ENCODE results near the gene NR1H4. TPM values are rescaled to one million over a fixed set of nuclear protein-coding genes. Genes with fewer than 3 reads are reported as not detected.

NR1H4 gene
- total RNA-seq, 4 donors from 2014 or later: not detected

DNA sequence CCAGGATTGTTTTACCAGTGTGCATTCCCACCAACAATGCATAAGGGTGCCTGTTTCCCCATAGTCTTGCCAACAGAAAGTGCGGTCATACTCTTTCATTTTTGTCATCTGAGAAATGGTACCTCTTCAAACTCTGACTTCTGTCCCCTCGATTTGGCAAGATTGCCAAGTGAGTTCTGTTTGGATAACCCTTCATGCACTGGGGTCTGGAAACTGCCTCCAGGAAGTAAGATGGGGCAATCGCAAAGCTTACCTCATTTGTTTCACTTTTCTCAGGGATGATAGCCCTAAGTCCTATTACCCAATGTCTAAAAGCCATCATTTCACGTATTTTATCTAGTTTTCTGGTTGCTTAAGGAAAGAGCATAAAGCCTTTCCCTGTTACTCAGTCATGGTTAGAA, 28.6 kb upstream of the NR1H4 start:
- WGBS, 2 donors: 70 to 83% methylated on average over 3 to 4 of the region's 4 CpGs
- intact Hi-C loops (cut with DNase I): no loop called here
- DNase-seq: no peak

DNA sequence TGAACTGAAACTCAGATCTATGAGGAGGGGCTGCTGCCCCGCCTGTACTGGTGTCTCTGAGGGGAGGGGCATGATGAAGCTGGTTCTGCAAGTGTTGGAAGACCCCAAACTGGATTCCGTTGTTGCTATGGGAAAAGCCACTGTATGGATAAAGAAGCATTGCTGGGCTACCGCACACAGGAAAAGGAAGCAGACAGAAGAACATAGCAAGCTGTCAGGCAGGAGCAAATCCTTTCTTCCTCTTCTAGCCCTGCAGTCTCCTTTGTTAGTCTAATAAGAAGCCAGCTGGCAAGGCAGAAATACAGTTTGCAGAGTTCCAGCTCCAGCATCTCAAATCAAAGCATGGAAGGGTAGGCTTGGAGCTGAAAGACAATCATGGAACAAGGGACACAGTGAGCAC, 26.3 kb upstream of the NR1H4 start:
- H3K27me3 ChIP-seq: no peaks in the 10 kb centered on the region
- no peaks in the 10 kb centered on the region for H3K9me3 ChIP-seq
- WGBS, 2 donors: 11 to 17% methylated on average over 3 of the region's 3 CpGs
- peaks cover 0 to 6% (median 0%) of the 10 kb centered on the region in 3 donors for H3K4me1 ChIP-seq
- intact Hi-C loops (cut with DNase I): no loop called here
- H3K4me3 ChIP-seq: no peak overlapping the region
- H3K36me3 ChIP-seq: no peaks in the 10 kb centered on the region
- TF ChIP-seq, protein P1, sequence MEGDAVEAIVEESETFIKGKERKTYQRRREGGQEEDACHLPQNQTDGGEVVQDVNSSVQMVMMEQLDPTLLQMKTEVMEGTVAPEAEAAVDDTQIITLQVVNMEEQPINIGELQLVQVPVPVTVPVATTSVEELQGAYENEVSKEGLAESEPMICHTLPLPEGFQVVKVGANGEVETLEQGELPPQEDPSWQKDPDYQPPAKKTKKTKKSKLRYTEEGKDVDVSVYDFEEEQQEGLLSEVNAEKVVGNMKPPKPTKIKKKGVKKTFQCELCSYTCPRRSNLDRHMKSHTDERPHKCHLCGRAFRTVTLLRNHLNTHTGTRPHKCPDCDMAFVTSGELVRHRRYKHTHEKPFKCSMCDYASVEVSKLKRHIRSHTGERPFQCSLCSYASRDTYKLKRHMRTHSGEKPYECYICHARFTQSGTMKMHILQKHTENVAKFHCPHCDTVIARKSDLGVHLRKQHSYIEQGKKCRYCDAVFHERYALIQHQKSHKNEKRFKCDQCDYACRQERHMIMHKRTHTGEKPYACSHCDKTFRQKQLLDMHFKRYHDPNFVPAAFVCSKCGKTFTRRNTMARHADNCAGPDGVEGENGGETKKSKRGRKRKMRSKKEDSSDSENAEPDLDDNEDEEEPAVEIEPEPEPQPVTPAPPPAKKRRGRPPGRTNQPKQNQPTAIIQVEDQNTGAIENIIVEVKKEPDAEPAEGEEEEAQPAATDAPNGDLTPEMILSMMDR (IDR thresholded peaks at IDR 0.05): no peak
- TF ChIP-seq POLR2A (IDR thresholded peaks at IDR 0.05): no peak
- no peak for DNase-seq
- no peak overlapping the region for H3K27ac ChIP-seq

More for the DNA sequence above, 28.6 kb upstream of the NR1H4 start:
- peaks cover 0 to 6% (median 0%) of the 10 kb centered on the region in 3 donors for H3K4me1 ChIP-seq
- H3K36me3 ChIP-seq: no peaks in the 10 kb centered on the region
- no peak overlapping the region for H3K4me3 ChIP-seq
- H3K27me3 ChIP-seq: no peaks in the 10 kb centered on the region
- no peak for TF ChIP-seq POLR2A (IDR thresholded peaks at IDR 0.05)
- TF ChIP-seq, protein P1 (IDR thresholded peaks at IDR 0.05): no peak
- H3K9me3 ChIP-seq: no peaks in the 10 kb centered on the region
- H3K27ac ChIP-seq: no peak overlapping the region

DNA sequence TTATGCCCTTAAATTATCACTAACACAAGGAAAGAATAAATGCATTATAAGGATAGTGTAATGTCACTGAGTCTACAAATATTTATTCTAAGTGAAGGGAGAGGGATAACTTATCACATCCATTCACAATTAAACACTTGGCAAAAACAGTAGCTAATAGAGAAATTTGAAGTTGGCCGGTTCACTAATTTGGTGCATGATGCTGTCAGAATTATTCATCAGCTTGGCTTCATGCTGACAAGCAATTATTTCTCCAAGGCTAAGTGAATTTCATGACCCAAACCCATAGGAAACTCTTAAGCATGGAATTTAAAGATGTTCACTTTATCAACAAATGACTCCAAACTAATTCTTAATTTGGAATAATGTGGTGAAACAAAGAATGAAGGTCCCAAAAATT, 25.0 kb upstream of the NR1H4 start:
- Histone ChIP-seq H3K4me3 (no peak overlapping the region), H3K36me3 (no peaks in the 10 kb centered on the region), H3K27ac (no peak overlapping the region), H3K27me3 (no peaks in the 10 kb centered on the region), H3K9me3 (no peaks in the 10 kb centered on the region), H3K4me1 (peaks cover 0 to 6% (median 0%) of the 10 kb centered on the region in 3 donors)
- intact Hi-C loops (cut with DNase I): no loop called here
- WGBS, 2 donors: 44 to 48% methylated on average over 1 of the region's 1 CpG
- TF ChIP-seq, protein P1 (IDR thresholded peaks at IDR 0.05): no peak
- TF ChIP-seq POLR2A (IDR thresholded peaks at IDR 0.05): no peak
- no peak for DNase-seq

DNA sequence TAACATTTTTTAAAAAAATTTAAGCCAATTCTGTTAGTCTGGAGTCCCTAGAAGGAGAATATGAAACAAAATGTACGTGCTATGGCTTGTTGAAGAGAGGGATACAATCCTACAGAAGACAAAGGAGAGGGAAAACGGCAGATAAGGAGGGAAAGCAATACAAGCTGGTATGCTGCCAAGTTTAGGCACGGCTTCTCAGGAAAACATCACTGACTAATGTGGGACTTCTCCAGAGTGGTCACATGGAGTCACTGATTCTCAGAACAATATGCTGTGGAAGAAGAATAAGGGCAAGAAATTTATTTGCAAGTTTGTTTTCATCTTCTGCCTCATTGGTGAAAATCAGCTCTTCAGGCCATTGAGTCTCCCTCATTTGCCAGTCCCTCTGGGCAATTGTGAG, 22.9 kb upstream of the NR1H4 start:
- no peak for DNase-seq
- 21 to 25% methylated on average over 3 of the region's 3 CpGs for WGBS, 2 donors
- Histone ChIP-seq H3K9me3 (no peaks in the 10 kb centered on the region), H3K36me3 (no peaks in the 10 kb centered on the region), H3K27ac (no peak overlapping the region), H3K4me3 (no peak overlapping the region), H3K27me3 (no peaks in the 10 kb centered on the region), H3K4me1 (peaks cover 0 to 18% (median 0%) of the 10 kb centered on the region in 3 donors)
- no peak for TF ChIP-seq POLR2A (IDR thresholded peaks at IDR 0.05)
- TF ChIP-seq, protein P1 (IDR thresholded peaks at IDR 0.05): no peak
- intact Hi-C loops (cut with DNase I): no loop called here

DNA sequence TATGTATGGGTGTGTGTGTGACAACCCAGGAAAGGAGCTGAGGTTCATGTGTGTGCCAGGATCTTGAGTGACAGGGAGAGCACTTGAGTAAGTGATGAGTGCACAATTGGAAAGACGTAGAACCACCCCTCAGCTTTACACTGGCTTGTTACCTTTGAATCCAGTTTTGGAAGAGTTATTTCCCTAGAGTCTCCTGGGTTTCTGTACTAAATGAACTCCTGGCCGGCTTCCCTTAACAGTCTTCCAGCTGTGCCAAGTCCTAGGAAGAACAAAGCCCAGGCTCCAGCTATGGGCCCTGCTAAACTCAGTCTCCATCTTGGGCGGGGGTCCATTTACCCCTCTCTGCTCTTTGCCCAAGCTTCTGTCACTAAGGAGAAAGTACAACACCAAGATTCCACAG, 19.7 kb upstream of the NR1H4 start:
- no peak overlapping the region for H3K27ac ChIP-seq
- intact Hi-C loops (cut with DNase I): no loop called here
- H3K4me3 ChIP-seq: no peak overlapping the region
- no peaks in the 10 kb centered on the region for H3K27me3 ChIP-seq
- no peaks in the 10 kb centered on the region for H3K9me3 ChIP-seq
- 31 to 44% methylated on average over 3 of the region's 3 CpGs for WGBS, 2 donors
- TF ChIP-seq, protein P1 (IDR thresholded peaks at IDR 0.05): no peak
- no peak for TF ChIP-seq POLR2A (IDR thresholded peaks at IDR 0.05)
- DNase-seq: no peak
- H3K36me3 ChIP-seq: no peaks in the 10 kb centered on the region
- H3K4me1 ChIP-seq: peaks cover 0 to 12% (median 0%) of the 10 kb centered on the region in 3 donors
